Left renal cortex interstitium (tissue), 4 donors: ENCODE data around the gene KCNQ1. TPM values are rescaled to one million over a fixed set of nuclear protein-coding genes. Genes with fewer than 3 reads are reported as not detected.

ENCODE experiments used
- DNase-seq, 4 donors: peaks; one replicate each; pipeline ENCODE4 v3.0.0-alpha.2; 2013; ENCODE audit warnings: low read depth in 4 of 4, low spot score in 2 of 4, missing footprints in 1 of 4
- polyA plus RNA-seq, 4 donors: library from polyadenylated mRNA; unstranded; fragments of 120-200 nt; gene quantifications; one replicate each; pipeline ENCODE4 v1.2.1, GENCODE V29; 2013; ENCODE audit not compliant: insufficient read length in 4 of 4

The KCNQ1 gene
- polyA plus RNA-seq, 4 donors = 10.4 to 14.8 (median 13.1) TPM

DNA sequence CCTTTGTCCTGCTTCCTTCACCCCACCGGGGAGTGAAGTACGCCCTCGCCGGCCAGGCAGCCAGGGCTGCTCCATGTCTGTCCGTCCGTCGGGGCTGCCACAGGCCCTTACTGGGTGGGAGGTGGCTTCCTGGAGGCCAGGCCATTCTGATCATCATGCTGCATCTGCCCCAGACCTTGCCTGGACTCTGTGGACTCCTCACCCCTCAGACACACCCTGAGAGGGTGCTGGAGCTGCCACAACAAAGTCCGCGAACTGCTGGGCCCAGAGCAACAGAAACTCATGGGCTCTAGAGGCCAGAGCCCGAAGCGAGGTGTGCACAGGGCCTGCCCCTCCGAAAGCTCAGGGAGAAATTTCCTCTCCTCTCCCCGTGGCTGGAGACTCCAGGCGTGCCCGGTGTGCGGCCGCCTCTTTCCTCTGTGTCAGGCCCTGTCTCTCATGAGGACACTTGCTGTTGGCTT is 130.8 kb downstream of the KCNQ1 start:
- no peak for DNase-seq

DNA sequence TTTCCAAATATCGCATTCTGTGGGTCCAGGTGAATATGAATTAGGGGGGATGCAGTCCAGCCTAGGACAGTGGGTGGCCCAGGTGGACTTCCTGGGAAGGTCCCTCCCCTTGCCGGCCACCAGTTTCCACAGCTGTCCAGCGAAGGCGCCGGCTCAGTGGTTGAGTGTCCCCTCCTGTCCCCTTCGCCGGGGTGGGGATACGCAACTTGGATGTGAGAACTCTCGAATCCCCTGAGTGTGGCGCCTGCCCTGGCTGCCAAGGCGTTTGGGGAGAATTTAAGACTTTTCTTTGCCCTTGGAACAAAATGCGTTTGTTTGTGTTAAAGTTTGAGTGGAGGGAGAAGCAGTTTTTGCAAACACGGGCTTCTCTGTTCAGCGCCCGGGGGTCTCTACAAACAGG is 131.3 kb downstream of the KCNQ1 start:
- DNase-seq = no peak

DNA sequence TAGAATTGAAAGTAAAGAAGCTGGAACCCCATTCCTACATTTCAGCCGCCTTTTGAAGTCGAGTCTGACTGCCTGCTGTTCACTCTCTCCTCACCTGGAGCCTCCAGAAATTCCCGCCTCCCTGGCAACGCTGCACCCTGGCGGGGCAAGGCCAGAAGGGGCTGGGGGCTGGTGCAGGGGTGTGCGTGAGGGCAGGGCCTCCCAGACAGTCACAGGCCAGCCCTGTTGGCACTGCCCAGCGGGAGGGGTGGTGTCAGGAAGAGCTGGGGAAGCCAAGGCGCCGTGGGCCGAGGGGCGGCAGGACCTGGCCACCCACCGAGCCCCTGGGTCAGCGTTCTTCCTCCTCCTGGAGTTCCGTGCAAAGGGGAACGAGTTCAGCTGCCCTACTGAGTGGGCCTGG is 131.7 kb downstream of the KCNQ1 start:
- no peak for DNase-seq

DNA sequence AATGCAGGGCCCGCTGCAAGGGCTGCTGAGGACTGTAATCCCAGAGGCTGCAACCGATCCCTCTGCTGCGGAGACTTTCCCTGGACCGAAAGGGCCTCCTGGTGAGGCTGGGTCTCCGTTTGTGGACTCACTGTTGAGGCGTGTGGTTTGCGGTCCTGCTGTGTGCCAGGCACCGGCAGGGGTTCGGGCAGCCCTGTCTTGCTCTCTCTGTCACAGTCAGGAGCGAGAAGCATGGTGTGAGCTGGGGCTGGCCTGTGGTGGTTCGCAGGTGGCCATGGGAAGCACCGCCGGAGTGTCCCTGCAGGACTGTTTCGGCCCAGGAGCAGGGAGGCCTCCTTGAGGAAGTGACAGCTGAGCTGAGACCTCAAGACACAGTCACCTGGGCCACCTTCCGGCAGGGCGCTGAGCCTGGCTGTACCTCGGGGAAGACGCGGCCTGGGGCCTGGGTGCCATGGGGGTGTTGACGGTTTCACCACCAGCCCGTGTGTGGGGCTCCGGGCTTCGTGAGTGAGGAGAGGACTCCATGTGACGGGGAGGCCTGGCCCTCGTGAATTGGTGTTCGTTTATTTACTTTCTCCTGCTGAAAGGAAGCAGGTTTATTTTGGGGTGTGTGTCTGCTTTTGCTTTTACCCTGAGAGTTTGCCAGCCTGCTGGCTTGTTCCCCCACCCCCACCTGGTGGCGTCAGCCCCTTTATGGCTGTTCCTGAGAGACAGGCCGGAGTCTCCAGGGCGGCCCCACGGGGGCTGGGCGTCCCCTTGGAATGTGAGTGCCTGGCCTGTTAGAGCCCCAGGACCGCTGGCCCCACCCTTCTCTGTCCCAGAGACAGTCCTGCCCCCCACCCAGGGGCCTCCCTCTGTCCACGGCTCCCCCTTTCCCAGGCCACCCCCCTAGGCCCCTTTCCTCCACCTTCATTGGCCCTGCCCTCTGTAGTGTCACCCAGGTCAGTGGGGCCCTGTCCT is 132.5 kb downstream of the KCNQ1 start:
- DNase-seq = no peak

DNA sequence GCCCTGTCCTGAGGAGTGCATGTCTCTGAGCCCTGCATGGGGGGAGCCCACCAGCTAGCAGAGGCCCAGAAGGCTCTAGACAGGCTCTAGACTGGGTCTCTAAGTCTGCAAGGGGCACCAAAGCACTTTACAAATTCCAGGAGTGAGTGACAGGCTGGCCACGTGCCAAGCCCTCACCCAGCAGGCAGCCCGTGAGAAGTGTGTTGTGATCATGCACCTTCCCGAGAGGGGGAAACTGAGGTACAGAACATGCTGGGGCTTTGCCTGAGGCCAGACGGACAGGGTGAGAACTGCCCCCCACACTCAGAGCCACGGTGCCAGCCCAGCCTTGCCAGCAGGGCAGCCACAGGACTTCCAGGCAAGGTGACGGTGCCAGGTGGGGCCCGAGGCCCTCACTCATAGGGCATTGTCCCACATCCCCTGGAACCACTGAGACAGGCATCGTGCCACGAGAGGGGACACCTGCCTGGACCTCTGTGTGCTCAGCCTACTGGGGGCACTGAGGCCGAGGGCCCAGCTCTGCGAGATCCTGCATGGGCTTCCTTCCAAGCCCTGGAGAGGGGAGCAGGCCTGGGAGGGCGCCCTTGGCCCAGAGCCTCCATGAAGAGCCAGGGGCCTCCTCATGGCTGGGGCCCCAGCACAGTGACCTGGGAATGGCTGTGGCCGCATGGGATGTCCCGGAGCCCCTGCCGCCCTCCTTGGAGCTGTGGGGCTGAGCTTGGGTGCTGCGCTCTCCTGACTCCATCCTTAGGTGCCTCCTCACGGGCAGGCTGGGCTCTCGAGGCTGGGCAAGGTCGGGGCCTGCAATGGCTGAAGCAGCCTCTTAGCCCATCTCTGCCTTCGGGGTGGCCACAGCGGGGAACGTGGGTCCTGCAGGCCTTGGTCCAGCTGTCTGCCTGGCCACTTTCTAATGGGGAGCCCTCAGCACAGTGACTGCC is 133.5 kb downstream of the KCNQ1 start:
- no peak for DNase-seq

DNA sequence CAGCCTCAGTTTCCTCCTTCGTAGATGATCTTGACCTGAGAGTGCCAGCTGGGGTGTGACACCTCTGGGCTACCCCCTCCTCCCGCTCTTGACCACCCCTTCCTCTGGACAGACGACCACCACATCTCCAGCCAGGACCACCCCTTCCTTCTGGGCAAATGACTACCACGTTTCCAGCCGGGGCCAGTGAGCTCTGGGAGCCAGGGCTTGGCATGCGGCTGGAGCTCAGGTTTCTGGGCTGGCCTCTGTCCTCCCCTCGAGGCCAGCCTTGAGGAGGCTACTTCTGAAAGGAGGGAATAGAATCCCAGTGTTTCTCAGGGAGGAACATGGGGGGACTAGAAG is 134.1 kb downstream of the KCNQ1 start:
- no peak for DNase-seq

DNA sequence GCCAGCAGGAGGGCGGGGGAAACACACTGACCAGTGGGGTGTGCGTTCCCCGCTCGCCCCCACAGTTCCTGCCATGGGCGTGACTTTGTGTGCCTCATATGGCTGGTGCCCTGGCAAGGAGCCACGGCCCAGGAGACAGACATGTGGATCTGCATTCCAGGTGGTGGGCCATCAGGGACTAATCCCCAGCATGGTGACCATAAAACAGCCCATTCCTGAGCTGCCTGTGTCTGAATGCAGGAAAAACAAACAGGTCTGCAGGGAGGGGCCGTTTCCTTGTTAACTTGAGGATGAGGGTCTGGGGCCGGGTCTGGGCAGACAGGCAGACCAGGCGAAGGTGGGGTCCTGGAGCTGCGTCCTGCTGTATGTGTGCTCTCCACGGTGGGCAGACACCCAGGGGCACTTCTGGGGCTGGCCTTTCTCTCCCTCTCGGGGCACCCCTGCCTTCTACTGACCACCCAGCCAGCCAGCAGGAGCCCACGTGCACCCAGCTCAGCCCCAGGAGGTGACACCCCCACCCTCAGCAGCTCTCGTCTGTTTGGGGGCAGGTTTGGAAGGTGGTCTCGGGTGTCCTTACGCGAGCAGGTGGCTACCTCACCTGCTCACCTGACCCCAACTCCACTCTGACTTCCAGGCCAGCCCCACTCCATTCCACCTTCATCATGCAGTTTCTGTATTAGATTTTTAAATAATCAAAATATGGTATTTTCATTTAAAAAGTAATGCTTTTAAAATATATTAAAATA is 134.7 kb downstream of the KCNQ1 start:
- DNase-seq = no peak

DNA sequence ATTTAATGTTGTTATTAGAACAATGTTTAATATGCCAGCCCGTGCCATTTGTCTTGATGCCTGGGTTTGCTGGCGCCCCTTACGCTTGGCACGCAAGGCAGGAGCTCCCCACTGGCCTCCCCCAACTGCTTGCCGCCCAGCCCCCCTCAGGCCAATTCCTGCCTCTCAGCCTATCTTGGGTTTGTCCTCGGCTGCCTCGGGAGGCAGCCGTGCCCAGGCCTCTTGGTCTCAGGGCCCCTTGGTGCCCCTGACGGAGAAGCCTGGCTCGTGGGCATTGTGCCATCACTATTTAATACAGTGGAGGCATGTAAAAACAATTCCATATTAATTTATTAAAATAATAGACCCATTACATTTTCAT is 135.2 kb downstream of the KCNQ1 start:
- DNase-seq = no peak

DNA sequence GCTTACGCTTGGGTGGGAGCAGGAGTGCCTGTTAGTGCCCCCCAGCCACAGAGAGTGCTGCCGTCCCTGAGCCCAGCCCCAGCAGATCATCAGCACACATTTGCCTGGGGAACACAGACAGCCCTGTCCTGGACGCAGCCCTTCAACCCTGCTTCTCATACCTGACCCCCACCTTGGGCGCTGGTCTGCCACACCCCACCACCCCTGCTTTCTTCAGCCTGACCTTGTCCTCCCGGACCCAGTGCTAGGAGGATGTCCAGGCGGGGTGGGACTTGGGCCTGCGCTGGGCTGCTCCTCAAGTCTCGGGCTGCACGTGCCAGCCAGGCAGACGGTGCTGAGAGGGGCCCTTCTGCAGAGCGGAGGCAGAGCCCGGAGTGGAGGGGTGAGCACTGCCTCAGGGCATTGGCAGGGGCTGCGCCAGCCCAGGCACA is 135.8 kb downstream of the KCNQ1 start:
- no peak for DNase-seq

DNA sequence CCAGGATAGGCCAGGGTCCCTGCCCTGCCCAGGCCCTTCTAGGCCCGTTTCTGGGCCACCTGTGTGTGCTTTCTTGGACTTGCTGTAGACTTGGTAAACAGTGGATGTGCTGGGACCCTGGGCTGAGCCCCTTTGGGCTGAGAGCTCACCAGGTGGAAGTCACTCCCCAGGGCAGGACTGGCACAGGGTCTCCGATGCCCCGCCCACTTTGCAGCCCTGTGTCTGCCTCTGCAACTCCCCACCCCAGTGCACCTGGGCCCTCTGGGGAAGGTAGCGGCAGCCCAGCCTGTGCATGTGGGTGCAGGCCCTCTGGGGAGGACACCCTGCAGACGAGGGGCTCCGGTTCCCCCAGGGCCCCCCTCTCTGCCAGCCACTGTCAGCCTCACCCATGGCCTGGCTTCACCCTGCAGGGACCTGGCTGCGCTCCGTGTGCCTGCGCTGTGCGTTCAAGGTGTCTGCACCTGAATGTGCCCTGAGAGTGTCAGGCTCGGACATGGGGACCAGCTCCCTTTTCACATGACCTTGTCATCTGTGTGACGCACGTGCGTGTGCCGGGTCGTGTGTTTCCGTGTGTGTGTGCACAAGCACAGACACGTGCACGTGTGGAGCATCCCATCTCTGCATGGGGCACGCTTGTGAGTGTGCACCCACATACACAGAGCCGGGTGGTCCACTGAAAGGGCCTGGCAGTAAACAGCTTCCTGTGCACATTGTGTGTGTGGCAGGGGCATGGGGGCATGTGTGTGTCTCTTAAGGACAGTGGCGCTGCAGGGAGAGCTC is 136.5 kb downstream of the KCNQ1 start:
- no peak for DNase-seq

DNA sequence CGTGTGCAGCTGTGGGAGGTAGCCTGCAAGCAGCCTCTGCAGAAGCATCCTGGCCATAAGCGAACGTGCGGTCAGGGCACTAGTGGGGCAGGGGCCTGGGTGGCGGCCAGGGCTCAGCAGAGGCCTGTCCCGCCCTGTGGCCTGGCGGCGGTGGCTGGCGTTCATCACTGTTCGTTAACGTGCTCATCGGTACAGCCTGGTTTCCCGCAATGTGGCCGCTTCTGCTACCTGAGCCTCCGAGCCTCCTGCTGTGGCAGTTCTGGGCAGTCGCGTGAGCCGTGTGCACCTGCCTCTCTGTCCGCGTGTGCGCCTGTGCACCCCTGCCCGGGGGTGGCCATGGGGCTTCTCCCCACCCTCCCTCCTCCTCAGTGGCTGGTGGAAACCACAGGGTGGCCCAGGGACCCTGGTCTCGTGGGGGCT is 137.1 kb downstream of the KCNQ1 start:
- DNase-seq = no peak

DNA sequence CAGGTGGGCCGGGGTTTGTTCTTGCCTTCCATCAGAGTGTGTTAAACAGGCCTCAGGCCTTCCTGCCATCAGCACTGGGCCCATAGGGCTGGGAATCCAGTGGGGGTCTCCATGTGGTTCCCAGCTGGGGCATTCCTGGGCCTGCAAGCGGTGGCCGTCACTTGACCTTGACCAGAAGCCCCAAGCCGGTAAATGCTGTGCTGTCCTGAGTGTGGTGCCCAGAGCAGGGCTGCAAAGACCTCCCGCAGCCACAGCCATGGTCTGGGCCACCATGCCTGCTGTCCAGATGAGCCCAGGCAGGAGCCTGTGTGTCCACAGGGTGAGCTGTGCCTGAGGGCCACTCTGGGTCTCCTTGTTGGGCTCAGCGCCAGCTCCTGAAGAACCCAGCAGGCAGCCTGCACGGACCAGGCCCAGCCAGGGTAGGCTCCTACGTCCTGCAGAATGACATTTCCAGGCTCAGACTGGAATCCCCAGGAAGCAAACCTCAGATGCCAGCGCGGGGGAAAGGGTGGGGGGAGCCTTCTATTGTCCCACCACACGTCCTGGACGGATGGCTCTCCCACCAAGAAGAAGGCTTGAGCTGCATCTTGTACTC is 137.6 kb downstream of the KCNQ1 start:
- DNase-seq = no peak

DNA sequence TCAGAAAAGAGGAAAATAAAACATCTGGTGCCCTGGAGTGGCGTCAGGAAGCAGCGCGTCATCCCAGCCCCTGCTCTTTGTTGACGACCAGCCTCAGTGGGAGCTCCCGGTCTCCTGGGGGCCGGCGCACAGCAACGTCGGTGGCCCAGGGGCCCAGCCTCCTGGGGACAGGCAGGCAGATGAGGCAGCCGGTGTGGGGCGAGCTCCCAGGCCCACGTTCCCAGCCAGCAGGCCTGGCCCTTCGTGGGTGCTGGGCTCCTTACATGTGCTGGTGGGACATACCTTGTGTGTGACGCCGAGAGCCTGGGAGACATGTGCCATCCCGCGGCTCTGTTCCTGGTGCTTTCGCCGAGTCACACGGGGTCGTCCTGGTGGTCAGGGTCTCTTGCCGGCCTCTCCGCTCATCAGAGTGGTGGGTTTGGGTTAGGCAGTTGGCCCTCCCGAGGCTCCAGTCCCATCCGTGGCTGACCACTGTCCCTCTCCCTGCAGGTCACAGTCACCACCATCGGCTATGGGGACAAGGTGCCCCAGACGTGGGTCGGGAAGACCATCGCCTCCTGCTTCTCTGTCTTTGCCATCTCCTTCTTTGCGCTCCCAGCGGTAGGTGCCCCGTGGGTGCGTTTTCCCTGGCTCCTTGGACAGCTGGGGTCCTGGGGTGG is 138.3 kb downstream of the KCNQ1 start:
- DNase-seq = no peak

DNA sequence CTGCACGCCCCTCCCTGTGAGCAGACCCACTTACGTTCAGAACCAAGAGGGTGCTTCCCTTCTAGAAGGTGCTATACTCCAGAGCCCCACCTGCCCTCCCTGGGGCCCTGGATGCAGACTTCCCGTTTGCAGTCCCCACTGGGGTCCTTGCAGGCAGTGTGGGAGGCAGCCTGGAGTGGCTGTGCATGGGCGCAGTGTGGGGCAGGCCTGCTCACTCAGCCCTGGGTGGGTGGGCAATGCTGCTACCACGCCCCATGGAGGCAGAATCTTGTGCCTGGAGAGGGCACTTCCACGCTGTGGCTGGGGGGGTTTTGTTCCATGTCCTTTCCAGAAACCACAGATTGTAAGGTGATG is 138.8 kb downstream of the KCNQ1 start:
- no peak for DNase-seq

DNA sequence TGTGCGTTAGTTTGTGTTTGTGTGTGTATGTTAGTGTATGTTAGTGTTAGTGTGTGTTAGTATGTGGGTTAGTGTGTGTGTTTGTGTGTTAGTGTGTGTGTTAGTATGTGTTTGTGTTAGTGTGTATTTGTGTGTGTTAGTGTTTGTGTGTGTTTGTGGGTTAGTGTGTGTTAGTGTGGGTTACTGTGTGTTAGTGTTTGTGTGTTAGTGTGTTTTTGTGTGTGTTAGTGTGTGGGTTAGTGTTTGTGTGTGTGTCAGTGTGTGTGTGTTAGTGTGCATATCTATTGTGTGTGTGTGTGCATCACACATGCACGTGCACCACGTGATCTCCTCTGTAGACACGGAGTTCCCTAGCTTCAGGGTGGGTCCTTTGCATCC is 139.6 kb downstream of the KCNQ1 start:
- DNase-seq = no peak

DNA sequence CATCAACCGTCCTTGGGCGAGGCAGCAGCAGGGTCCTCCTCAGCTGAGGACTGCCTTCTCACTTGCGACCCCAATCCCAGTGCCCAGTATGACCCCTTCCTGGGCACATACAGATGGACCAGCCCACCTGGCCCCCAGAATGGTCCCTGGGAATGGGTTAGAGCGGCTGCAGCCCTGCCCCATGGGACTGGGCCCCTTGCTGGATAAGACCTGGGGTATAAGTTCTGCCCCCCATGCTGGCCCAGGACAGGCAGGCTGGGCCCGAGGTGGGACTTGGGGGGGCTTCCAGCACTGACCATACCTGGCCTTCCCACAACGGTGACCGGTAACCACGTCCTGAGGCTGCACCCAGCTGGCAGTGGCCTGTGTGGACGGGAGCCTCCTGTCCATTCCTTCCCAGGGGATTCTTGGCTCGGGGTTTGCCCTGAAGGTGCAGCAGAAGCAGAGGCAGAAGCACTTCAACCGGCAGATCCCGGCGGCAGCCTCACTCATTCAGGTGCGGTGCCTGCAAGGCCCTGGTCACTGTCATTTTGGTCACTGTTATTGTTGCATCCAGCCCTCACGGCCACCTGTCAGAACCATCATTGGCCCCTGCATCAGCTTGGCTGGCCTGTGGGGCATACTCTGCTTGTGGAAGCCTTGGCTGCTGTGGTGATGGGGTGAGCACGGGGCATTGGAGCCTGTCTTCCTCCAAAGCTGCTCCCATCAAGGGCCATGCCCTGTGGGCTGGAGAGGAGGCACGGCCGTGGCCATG is 140.2 kb downstream of the KCNQ1 start:
- no peak for DNase-seq

DNA sequence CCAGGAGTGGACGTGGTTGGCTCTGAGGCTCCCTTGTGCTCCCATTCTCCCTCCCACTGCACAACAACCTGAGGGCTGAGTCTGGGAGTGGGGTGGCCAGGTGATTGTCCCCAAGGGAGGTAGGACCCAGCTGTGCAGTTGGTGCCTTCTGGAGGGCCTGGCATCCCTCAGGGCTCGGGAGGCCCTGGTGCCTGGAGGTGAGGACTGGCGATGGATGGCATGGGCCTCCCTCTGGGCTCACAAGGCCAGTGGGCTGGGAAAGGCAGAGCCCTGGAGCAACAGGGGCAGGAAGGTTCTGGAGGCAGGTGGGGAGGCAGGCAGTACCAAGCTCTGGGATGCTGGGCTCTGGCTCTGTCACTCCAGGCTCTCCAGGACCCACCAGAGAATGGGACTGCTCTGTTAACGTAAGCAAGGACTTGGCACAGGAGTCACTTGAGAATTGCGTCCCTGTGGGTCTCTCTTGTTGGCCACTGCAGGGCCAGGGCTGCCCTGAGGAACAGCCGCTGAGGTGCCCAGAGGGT is 140.8 kb downstream of the KCNQ1 start:
- DNase-seq = no peak

DNA sequence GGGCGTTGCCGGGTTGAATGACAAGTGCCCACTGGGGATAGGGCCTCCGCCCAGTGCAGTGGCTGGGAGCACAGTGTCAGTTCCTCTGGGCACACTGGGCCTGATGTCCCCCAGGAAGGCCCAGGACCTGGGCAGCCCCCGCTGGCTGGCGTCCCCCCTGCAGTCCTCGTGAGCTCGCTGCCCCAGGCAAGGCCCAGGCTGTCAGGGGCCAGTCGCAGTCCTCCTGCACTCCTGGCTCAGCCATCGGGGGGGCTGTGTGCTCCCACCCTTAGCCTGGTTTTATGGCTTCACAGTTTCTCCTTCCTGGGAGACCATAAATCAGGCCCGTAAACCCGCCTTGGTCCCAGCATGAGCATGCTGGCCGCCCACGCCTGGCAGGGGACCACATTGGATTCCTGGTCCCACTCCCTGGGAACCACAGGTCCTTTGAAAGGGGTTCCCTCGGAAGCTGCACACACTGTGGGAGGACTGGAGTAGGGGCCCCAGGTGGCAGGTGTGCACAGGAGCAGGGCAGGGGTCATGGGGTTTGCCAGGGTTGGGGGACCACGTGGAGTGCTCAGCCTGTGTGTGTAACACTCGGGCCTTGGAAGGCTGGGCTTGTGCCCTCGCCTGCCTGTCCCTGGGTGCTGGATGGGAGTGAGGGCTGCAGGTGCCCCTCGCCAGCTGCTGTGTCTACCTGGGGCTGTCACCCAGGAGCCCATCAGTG is 141.4 kb downstream of the KCNQ1 start:
- DNase-seq = peak; percentile 54 to 76 (median 69)
